Ovary (tissue), 9 donors: ENCODE measurements around the gene AMPD2. TPM values are rescaled to one million over a fixed set of nuclear protein-coding genes. Genes with fewer than 3 reads are reported as not detected.
A peak's percentile ranks its signal among the peaks of the same experiment; 100 is the strongest.
"Not testable (repeated sequence)": the region's sequence is repeated elsewhere in the genome, so short reads cannot be mapped to it uniquely, and the experiment has no call there.

Source experiments
- DNase-seq, 5 donors: peaks; one replicate each; pipeline ENCODE4 v3.0.0-alpha.2; 2019 to 2020
- H3K27ac ChIP-seq, 2 donors: fragments of 200-600 bp; one replicate each; pipeline versions ENCODE4 v1.5.1 to v1.8.0; 2019 to 2022
- H3K27me3 ChIP-seq: fragments of 200-600 bp; one replicate; pipeline ENCODE4 v1.8.0; 2022
- H3K36me3 ChIP-seq: fragments of 200-600 bp; sonication (generic); one replicate; pipeline ENCODE4 v1.5.1; 2019
- H3K4me1 ChIP-seq: one replicate; pipeline ENCODE4 v1.8.1; 2013; ENCODE audit warnings: mild to moderate bottlenecking, moderate library complexity; ENCODE audit not compliant: insufficient read depth
- H3K4me3 ChIP-seq: fragments of 200-600 bp; sonication (generic); one replicate; pipeline ENCODE4 v1.5.1; 2017
- H3K9me3 ChIP-seq, 2 donors: fragments of 200-600 bp in 1 of 2; sonication (generic) in 1 of 2; one replicate each; pipeline versions ENCODE4 v1.5.1 to v1.8.1; 2013 to 2019; ENCODE audit warnings: mild to moderate bottlenecking in 1 of 2, moderate library complexity in 1 of 2
- CTCF ChIP-seq, 3 donors: fragments of 450-650 bp in 2 of 3; fragments of 200-600 bp in 1 of 3; IDR thresholded peaks; one replicate each; pipeline versions ENCODE4 v1.5.1 to v1.8.0; 2016 to 2022; ENCODE audit warnings: antibody characterized with exemption in 3 of 3, mild to moderate bottlenecking in 1 of 3
- EP300 ChIP-seq: sonication (generic); formaldehyde crosslinking; IDR thresholded peaks from one replicate; pipeline ENCODE4 v1.6.1; 2017; ENCODE audit warnings: antibody characterized with exemption
- POLR2A ChIP-seq: fragments of 450-650 bp; IDR thresholded peaks from one replicate; pipeline ENCODE4 v1.6.1; 2017; ENCODE audit warnings: antibody characterized with exemption, mild to moderate bottlenecking, moderate library complexity
- WGBS, 3 donors: extraction: QIAGEN DNeasy Blood & Tissue Kit in 1 of 3; methylation state at CpG; one replicate each; pipeline versions ENCODE4 v1.1.5 to v1.1.7; 2013 to 2017; 5-methylcytosine and 5-hydroxymethylcytosine counted together
- intact Hi-C, 4 donors: fragments of 100-400 bp; cut with DNase I; formaldehyde crosslinking; loops; one replicate each; pipeline versions ENCODE4 v1.11.0 to v1.15.1; 2022 to 2023
- polyA plus RNA-seq, 2 donors: library from polyadenylated mRNA; stranded (reverse); fragments of 200-250 nt in 1 of 2; fragments of 350-450 nt in 1 of 2; fragmentation: Illumina TruSeq in 1 of 2; extraction: RNeasy Lipid Tissue Mini Kit (QIAGEN cat#74804) in 1 of 2; gene quantifications; one replicate each; pipeline ENCODE4 v1.2.3, GENCODE V29; 2013 to 2014
- total RNA-seq, 7 donors: library from RNA; depleted of rRNA in 2 of 7; stranded (reverse); fragments of >200 nt in 2 of 7; fragmentation: NEBNext Ultra II Directional in 3 of 7; extraction: Animal tissue kit (Norgen Biotek cat#: 25700) in 3 of 7; gene quantifications; one replicate each; pipeline versions ENCODE4 v1.1.0 to v1.2.4, GENCODE V29; 2016 to 2023
- donor health status: DM: no; HTN: no; CAD: no; lungs with moderate emphysema.
- donor health status: DM: no; HTN: no; CAD: no.
- donor health status: Bipolar disorder and iron deficiency.
- donor health status: DM: yes; HTN: yes; CAD: no.
- donor health status: DM: no; HTN: no; CAD: no.
- donor health status: DM: yes; HTN: yes; CAD: no.

The AMPD2 gene
- total and polyA plus RNA-seq, 9 donors, result 19.4 to 86.0 (median 64.2) TPM

- Histone ChIP-seq H3K4me1 (peaks cover 9% of the 10 kb centered on the region), H3K27ac (no peak overlapping the region), H3K36me3 (no peaks in the 10 kb centered on the region), H3K4me3 (no peak overlapping the region), H3K27me3 (no peaks in the 10 kb centered on the region), H3K9me3 (no peaks in the 10 kb centered on the region)
- intact Hi-C loops, result loop anchor here in 1 of 4 donors (5.0 kb wide), 3 partner anchors 48 to 323 kb away; partner anchors contain the start of gene GSTM5
- WGBS, 3 donors, result 83 to 97% (median 85%) methylated on average over 1 of the region's 1 CpG
- TF ChIP-seq EP300, result no peak
- no peak for TF ChIP-seq CTCF (IDR thresholded peaks at IDR 0.05)
- no peak for TF ChIP-seq POLR2A
- DNase-seq, result no peak
Observed at GRCh38 chr1:109664671-109665070, 45.0 kb downstream of the AMPD2 start.

GRCh38 chr1:109667452-109668122 is 48.0 kb downstream of the AMPD2 start, which contains the start of gene GSTM2:
Gene GSTM2, plus strand, starts transcription at chr1:109668057. Its CDS starts 59 bp downstream, at chr1:109668116.
- H3K27me3 ChIP-seq, result no peaks in the 10 kb centered on the region
- H3K9me3 ChIP-seq, result no peaks in the 10 kb centered on the region
- WGBS, 3 donors, result 4 to 5% (median 5%) methylated on average over 22 of the region's 22 CpGs
- H3K27ac ChIP-seq, result peak within 1 kb of the TSS; percentile 16 to 54
- H3K4me3 ChIP-seq, result peak within 1 kb of the TSS; percentile 49
- no peaks in the 10 kb centered on the region for H3K36me3 ChIP-seq
- intact Hi-C loops, result loop anchor here in 1 of 4 donors (5.0 kb wide), 2 partner anchors 45 to 90 kb away; partner anchors contain the start of gene GSTM5
- TF ChIP-seq POLR2A (peak; percentile 16), EP300 (no peak)
- peaks cover 5% of the 10 kb centered on the region for H3K4me1 ChIP-seq
- DNase-seq, result peak; percentile 93 to 96 (median 95)

GRCh38 chr1:109668123-109668775 is 48.6 kb downstream of the AMPD2 start:
- Histone ChIP-seq H3K36me3 (no peaks in the 10 kb centered on the region), H3K9me3 (no peaks in the 10 kb centered on the region), H3K27ac (peak overlapping the region; percentile 16 to 54), H3K4me3 (peak overlapping the region; percentile 49), H3K4me1 (peaks cover 5% of the 10 kb centered on the region), H3K27me3 (no peaks in the 10 kb centered on the region)
- peak in 2 of 5 donors; percentile 29 to 39 for DNase-seq
- TF ChIP-seq POLR2A, result no peak
- intact Hi-C loops, result loop anchor here in 1 of 4 donors (5.0 kb wide), 2 partner anchors 44 to 89 kb away; partner anchors contain the start of gene GSTM5
- WGBS, 3 donors, result 3 to 8% (median 6%) methylated on average over 12 to 26 of the region's 26 CpGs

GRCh38 chr1:109669246-109669948 is 49.8 kb downstream of the AMPD2 start:
- WGBS, 3 donors, result 91 to 93% (median 92%) methylated on average over 22 of the region's 22 CpGs
- Histone ChIP-seq H3K27ac (no peak overlapping the region), H3K27me3 (no peaks in the 10 kb centered on the region), H3K9me3 (no peaks in the 10 kb centered on the region), H3K4me3 (no peak overlapping the region), H3K4me1 (peaks cover 5% of the 10 kb centered on the region), H3K36me3 (no peaks in the 10 kb centered on the region)
- TF ChIP-seq CTCF (IDR thresholded peaks at IDR 0.05) (no peak), EP300 (no peak), POLR2A (no peak)
- DNase-seq, result peak in 1 of 5 donors; percentile 26
- intact Hi-C loops, result loop anchor here in 1 of 4 donors (5.0 kb wide), 2 partner anchors 43 to 88 kb away; partner anchors contain the start of gene GSTM5

- intact Hi-C loops, result loop anchor here in 1 of 4 donors (5.0 kb wide), 2 partner anchors 42 to 87 kb away; partner anchors contain the start of gene GSTM5
- not testable (repeated sequence) for H3K4me1 ChIP-seq, H3K27ac ChIP-seq, DNase-seq, H3K9me3 ChIP-seq, H3K36me3 ChIP-seq, H3K4me3 ChIP-seq, H3K27me3 ChIP-seq
- WGBS, 3 donors, result 94 to 99% (median 96%) methylated on average over 5 of the region's 5 CpGs
Observed at GRCh38 chr1:109669949-109670302, 50.3 kb downstream of the AMPD2 start.
